Fibroblast of skin of left biceps (primary cell): ENCODE measurements around the gene STXBP6.
"Not testable (repeated sequence)": the region's sequence is repeated elsewhere in the genome, so short reads cannot be mapped to it uniquely, and the experiment has no call there.

Experiments used
- DNase-seq, 2 experiments: peaks; one replicate each; pipeline ENCODE4 v3.0.0-alpha.2; 2013; ENCODE audit warnings: low read depth in 2 of 2

The STXBP6 gene

DNA sequence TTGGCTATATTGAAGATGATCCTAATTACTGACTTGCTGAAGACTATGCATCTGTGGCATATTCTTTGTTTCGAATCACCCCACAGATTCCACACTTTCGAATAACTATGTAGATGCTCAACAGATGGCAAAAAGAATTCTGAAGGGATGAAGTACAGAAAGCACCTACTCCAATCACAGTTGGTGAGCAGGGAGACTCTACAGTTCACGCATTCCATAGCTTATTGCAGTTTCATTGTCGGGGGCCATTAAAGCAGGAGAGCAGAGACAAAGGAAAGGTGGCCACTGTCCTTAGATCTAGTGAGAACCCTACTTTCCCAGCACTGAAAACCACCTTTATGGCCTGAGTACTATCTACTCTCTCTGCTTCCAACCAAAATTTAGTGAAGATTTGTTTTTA lies 191.9 kb downstream of the STXBP6 start:
- DNase-seq, result no peak

DNA sequence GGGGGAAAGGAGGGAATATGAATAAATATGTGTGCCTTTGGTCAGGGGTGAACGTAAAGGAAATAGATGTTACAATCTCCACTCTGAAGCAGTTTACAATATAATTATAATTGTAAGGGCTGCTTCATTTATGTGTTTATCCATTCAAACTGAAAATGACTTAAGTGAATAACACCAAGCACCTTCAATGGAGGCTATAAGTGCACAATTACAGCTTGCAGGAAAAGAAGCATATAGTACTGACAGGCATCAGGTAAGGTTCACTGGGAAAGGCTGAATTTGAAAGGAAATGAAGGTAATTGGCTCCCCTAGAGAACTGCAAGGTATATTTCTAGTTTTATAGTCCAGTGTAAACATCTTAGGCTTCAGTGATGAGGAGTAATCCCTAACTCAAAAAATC lies 192.7 kb downstream of the STXBP6 start:
- DNase-seq, result no peak

DNA sequence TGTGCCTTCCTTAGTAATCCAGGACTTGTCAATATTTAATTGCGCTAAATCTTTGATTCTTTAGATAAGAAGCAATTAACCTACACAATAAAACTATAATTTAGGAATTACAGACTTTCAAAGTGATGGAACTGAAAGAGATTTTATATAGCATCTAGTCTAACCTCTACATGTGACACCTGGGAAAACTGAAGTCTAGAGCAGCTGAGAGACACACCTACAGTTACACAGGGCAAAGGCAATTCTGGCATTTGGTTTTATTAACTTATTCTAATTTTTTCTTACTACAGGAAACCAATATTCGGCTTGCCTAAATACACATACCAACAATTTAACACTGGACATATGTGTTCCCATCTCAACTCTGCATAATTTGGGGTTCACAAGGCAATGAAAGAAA lies 196.5 kb downstream of the STXBP6 start:
- no peak for DNase-seq

DNA sequence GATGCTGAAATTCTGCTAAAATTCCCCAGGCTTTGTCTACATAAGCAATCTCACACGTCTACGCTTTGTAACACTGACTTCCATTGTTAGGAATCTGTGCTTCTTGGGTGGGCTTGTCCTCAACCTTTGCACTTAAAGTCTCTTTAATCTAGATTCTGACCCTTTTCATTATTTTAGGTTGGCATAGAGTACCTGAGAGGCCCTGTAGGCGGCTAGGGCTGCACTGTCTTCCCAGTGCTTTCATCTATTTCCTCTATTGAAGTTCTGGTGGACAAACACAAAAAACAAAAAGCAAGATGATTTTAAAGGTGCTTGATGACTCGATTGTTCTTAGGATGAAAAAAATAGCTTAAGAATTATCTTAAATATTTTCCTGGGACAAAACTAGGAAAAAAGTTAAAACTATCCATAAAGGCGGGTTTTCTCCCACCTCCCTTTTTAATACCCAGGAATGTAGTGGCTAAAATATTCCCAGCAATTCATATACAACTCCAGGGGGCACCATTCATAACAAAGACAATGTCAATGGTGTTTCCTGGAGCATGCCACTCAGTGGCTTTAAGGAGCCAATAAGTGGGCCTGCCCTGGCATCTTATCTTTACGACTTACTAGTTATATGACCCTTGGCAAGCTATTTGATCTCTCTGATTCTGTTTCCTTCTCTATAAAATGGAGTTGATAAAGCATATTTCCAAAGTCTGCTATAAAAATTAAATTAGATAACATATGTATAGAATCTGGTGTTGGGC lies 197.5 kb downstream of the STXBP6 start:
- no peak for DNase-seq

DNA sequence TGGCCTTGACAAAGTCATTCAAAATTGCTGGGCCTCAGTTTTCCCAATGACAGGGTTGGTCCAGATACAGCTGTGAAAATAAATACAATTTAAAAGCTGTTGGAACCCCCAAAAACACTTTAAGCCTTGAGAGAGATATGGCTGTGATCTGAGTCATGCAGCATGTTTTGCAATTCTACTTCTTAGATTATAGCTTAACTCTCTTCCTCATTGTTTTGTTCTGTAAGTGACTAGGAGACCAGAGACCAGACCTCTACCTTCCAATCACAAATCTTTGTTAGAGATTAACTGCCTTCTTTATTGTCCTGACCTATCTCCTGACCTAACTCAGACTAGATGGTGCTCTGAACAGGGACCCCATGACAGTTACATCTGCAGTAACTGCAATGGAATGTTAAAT lies 198.1 kb downstream of the STXBP6 start:
- no peak for DNase-seq

DNA sequence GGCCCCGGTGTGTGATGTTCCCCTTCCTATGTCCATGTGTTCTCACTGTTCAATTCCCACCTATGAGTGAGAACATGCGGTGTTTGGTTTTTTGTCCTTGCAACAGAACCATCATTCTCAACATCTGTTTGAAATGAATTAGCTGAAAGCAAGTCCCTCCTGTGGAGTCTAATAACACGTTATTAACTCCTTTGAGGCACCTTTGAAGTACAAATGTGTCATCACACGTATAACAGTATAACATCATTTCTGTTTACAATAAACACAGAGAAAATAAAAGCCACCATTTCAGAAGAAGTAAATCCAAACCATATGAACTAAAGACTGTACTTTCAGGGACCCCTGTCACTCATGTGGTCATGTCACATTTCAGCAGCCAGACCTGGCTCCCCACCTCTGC lies 198.5 kb downstream of the STXBP6 start:
- DNase-seq, result no peak

DNA sequence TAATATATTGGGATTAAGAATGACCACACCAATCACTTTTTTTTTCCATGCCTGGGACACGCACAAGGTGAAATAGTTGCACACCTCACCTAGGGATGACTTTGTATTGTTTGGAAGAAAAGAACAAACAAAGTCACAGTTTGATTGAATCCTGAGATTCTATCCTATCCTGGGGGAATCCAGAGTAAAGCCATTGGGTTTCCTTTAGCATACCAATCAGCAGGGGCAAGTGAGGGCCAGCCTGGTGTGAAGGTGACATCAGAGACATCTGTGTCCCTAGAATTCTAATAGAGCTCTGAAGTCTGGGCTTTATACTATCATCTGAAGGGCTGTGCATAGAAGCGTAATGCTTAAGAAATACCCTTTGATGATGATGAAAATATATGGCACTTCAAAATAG lies 199.9 kb downstream of the STXBP6 start:
- no peak for DNase-seq

DNA sequence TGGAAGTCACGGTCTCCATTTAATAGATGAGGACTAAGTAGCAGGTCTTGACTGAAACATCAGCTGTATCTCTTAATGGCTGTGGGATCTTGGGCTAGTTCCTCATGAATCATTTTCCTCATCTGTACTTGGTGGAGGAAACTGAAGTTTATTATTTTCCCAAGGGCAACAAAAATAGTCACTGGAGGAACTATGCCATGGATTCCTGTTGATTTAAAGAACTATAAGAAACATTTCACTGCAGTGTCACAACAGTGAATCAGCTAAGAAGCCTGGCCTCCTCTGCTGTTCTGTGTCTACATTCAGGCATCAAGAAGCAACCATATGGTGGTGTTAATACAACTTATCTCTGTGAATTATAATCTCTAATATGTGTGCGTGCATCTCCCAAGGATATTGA lies 200.5 kb downstream of the STXBP6 start:
- DNase-seq, result no peak

DNA sequence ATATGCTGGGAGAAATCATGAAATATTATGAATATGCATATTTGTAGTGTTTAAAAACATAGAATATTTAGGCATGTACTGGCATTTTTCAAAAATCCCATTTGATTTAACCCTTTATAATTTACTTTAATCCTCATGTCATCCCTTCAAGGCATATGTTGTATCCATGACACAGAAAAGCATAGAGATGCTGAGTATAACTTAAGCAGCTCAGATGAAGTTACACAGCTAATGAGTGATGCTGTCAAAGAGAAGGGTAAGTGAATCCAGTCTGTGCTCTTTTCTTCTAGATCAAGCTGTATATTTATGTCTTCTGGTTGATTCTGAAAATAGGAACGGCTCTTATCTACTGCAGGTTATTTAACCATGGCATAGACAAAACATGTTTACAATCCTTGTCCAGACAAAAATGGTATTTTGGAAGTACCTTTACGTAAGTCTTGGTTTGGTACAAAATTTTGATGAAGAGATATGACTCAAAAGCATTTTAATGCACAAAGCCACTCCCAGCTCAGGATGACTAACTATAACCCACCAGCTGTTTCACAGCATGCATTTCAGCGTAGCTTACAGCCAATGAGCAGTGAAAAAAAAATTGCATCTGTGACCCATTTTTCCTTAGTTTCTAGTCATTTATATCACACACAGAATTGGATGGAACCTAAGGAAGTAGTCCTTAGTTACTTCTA lies 201.7 kb downstream of the STXBP6 start:
- no peak for DNase-seq

DNA sequence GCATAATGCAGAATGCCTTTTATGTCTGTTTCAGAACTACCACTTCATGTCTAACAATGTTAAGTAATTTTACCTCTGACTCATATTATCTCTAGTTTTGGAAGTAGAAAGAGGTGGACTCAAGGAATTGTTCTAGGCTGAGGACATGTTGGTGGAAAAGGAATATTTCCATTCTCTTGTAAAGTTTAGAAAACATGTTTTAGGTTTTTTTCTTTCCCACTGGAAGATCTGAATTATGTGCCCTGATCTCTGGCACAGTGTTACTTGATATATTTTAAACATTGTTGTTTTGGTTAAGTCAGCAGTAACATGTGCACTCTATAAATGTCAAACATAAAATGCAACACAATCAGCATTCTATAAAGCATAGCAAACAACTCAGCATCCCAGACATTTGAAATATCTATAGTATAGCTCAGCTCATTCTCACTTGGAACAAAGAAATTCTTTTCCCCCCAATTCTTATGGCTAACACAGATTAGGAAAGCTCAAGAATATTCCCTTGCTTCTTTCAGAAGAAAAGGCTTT lies 202.3 kb downstream of the STXBP6 start:
- DNase-seq, result no peak

DNA sequence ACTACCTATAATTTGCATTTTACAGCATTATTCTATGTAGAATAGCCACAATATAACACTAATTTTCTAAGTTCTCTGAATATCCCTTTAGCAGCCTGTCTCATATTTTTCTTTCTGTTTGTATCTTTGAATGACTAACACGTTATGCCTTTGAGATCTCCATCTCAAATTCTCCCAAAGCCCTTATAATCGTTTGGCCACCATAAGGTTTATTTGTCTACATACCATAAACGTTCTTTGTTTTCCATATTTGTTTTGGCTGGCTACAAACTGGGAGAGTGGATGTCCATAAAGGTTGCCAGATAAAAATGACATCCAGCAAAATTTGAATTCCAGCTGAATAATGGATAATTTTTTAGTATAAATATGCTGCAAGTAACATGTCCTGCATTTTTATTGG lies 203.7 kb downstream of the STXBP6 start:
- no peak for DNase-seq

DNA sequence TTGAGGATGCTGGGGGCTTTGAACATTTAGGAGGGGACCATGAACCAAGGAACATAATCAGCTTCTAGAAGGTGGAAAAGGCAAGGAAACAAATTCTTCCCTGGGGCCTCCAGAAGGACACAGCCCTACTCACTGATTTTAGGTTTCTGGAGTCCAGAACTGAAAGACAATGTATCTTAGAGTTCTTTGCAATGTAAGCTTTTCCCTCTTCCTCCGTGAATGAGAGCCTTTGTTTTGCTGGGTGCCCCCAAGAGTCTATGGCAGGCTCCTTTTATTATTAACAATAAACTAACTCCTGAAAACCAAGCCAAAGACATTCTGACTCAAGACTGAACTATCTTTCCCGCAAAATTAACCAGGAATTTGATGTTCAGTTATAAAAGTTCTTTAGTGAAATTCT lies 204.1 kb downstream of the STXBP6 start:
- no peak for DNase-seq

DNA sequence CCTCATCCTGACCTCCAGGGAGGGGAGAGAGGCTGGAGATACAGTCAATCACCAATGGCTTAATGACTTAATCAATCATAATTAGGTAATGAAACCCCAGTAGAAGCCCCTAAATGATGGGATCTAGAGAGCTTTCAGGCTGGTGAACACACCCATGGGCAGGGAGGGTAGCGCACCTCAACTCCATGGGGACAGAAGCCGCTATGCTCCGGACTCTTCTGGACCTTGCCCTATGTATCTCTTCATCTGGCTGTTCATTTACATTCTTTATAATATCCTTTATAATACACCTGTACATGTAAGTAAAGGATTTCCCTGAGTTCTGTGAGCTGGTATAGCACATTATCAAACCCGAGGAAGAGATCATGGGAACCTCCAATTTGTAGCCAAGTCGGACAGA lies 205.9 kb downstream of the STXBP6 start:
- DNase-seq, result no peak

DNA sequence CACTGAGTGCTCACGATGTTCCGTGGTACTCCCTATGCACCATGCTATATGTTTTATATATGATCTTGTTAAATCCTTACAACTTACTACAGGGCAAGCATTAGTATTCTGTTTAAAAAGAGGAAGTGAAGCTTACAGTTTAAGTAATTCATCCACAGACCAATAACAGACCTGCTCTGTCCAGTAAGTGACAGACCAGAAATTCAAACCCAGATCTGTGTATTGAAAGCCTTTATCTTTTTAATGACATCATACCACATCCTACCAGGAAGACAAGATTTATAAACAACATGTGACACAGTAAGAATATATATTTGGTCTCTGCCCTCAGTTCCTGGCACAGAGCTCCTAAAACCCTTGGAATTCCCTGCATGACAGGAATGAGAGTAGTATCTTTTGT lies 206.5 kb downstream of the STXBP6 start:
- no peak for DNase-seq

DNA sequence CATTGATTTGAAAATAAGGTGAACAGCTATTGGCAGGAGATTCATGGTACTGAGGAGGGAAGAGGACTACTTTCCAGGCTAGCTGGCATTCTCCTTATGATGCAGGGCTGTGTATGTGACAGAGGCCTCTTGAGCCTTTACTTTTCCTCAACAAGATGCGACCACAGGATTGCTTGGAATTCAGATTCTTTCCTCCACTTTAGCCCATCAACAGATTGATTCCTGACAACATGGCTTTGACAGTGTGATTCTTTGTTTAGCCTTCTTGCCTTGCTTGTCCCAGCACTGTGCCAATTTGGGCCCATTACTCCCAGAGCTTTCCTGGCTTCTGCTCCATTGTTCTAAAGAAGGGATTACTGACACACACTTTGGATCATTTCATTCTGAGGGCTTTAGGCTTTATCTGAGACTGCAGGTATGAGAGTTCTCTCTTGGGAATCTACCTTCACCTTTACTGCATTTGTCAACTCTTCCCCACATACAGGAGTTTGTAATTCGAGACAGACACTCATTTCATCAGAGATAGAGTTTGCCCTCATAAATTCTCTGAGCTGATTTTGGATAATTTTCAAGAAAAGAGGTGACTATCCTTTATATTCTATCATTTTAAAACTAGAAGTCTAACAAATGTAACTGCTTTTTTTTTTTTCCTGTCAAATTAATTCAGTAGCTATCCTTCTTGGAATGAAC lies 209.6 kb downstream of the STXBP6 start:
- DNase-seq, result no peak

DNA sequence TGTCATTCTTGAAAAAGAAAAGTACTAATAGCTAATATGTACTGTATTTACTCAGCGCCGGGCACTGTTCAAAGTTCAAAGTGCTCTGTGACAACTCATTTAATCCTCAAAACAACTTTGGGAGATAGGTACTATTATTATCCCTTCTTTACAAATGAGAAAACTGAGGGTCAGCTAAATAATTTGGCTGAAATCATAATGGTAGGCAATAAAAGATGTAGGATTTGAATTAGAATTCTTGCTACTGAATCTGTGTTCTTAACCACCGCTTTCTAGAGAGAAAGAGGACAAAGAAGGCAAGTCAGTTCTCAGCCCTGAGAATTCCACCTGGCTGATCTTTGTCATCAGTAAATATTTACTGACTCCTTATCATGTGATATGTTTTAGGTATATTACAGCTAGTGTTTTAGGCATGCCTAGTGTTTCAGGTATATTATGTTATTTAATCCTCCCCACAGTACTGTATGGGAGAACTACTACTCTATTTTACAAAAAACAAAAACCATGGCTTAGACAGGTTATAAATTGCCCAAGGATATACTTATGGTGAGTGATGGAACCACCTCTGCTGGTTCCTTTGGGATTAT lies 210.2 kb downstream of the STXBP6 start:
- no peak for DNase-seq

DNA sequence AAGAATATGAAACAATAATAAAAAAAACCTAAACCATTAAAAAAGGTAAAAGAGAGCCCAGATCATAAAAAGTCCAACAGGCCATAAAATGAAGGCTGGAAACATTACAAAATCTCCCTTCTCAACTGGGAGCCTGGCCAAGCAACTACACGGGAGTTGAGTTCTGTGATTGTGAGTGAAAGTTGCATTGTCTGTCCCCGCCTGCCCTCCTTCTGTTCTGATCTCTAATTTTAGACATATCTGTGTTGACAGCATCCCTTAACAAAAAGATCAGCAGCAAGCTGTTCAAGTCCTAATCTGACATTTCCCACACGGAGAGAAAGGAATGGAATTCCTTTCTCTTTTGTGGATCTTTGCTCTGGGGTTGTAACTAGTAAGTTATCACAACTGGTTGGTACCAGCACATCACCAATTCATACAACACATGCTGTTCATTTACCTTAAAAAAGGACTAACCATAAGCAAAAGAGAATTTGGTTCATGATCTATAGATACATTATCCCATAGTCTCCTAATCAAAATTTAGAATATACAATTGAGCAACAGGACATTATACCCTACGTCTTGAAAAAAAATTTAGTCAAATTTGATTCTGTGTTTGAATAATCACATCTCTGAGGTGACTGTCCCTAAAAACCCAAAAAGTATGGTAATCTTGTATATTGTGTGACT lies 210.9 kb downstream of the STXBP6 start:
- DNase-seq, result no peak

DNA sequence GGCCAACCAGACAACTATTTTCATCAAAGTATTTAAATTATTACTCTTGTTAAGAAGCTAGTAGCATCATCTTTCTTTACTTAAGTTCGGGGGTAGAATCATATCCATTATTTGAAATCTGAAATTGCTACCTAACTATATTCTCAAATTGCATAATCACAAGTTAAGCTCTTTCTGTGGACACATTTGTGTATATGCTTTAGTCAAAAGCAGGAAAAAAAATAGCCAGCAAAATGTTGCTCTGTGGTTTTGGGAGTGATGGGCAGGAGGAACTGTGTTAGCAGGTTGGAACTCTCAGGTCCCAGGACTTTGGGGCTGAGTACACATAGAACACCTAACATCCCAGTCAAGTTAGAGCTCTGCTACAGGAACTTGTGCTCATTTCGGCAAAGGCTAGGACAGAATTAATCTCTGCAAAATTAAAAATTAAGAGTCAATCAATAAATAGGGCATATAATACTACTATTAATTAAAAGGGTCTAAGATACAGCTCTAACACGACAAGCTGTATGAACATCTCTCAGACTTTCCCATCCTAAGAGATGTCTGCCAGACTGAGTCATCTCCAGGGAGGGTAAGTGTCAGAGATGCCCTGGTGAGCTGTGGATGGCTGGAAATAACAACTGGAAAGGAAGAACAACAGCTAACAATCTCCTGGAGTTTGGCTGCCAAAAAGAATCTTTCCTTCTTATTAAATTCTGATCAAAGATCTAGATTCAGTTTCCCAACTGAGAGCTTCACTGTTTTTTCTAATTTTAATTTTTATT lies 212.5 kb downstream of the STXBP6 start:
- DNase-seq, result no peak

DNA sequence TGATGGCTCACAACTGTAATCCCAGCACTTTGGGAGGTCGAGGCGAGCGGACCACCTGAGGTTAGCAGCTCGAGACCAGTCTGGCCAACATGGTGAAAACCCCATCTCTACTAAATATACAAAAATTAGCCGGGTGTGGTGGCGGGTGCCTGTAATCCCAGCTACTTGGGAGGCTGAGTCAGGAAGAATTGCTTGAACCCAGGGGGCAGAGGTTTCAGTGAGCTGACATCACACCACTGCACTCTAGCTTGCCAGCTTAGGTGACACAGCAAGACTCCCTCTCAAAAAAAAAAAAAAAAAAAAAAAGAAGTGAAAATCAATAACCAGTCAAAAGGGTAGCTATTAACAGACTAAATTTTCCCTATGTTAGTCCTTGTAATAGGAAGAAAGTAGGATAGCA lies 213.6 kb downstream of the STXBP6 start:
- DNase-seq, result not testable (repeated sequence)

DNA sequence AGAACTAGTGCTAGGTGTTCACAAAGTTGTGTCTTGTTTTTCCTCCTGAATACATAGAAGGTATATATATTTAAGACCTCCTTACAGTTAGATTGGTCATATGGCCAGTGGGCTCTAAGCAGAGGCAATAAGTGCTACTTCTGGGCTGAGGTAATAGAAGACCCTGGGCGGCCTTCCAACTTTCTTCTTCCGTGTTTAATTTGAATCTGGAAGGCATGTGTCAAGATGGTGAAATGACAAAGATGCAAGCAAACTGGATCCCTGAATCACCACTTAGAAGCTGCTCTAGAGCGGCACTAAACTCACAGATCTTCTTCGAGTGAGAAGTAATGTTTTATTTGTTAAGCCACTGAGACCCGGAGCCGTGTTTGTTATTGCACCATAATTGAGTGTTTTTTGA lies 215.0 kb downstream of the STXBP6 start:
- peak in 1 of 2 experiments; percentile 18 for DNase-seq

DNA sequence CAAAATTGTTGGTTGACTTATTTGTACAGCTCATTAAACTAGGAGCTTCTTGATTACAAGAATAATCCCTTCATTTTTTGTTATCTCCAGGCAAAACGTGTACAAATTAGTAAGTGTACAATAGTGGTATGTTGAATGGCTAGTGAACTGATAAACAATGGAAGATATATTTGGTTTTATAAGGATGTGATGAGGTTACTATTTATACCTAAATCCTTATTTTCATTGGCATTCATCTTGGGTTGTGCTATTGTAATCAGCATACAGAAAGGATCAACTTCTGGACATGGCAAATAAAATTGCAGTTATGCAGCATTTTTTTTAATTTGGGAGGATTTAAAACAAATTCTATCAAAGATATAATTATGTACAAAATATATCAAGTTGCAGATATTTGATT lies 216.6 kb downstream of the STXBP6 start:
- DNase-seq, result no peak
